Osteocyte (in vitro differentiated cells): ENCODE data around the gene IPO5. TPM values are rescaled to one million over a fixed set of nuclear protein-coding genes. Genes with fewer than 3 reads are reported as not detected.
"Not testable (repeated sequence)": the region's sequence is repeated elsewhere in the genome, so short reads cannot be mapped to it uniquely, and the experiment has no call there.

Source experiments
- DNase-seq: peaks from one replicate; pipeline ENCODE4 v3.0.0; 2021; ENCODE audit warnings: mixed read lengths; ENCODE audit not compliant: unreplicated experiment; ENCODE audit errors: extremely low spot score
- H3K27ac Mint-ChIP-seq: one replicate; pipeline ENCODE4 v1.8.0; 2021; ENCODE audit warnings: mild to moderate bottlenecking, mixed read lengths; ENCODE audit not compliant: unreplicated experiment
- H3K27me3 Mint-ChIP-seq: one replicate; pipeline ENCODE4 v1.8.0; 2021; ENCODE audit warnings: mixed read lengths; ENCODE audit not compliant: unreplicated experiment
- H3K36me3 Mint-ChIP-seq: one replicate; pipeline ENCODE4 v1.8.0; 2021; ENCODE audit warnings: mixed read lengths; ENCODE audit not compliant: unreplicated experiment
- H3K4me1 Mint-ChIP-seq: one replicate; pipeline ENCODE4 v1.8.0; 2021; ENCODE audit warnings: mixed read lengths; ENCODE audit not compliant: unreplicated experiment
- H3K4me3 Mint-ChIP-seq: one replicate; pipeline ENCODE4 v1.8.0; 2021; ENCODE audit warnings: mild to moderate bottlenecking, moderate library complexity, mixed read lengths; ENCODE audit not compliant: unreplicated experiment
- H3K9me3 Mint-ChIP-seq: one replicate; pipeline ENCODE4 v1.8.0; 2021; ENCODE audit warnings: mixed read lengths; ENCODE audit not compliant: unreplicated experiment
- CTCF ChIP-seq: fragments of 200-600 bp; sonication (generic); IDR thresholded peaks from 2 replicates; pipeline ENCODE4 v1.5.0; 2021; ENCODE audit warnings: antibody characterized with exemption, mild to moderate bottlenecking, moderate library complexity
- total RNA-seq: library from RNA; stranded (reverse); gene quantifications from 2 replicates; pipeline ENCODE4 v1.2.1, GENCODE V29; 2021

Gene IPO5
- total RNA-seq, 1 donor from 2014 or later, result 143 TPM

GRCh38 chr13:98039964-98040363, 86.5 kb downstream of the IPO5 start:
- H3K9me3 Mint-ChIP-seq, result no peaks in the 10 kb centered on the region
- TF ChIP-seq CTCF, result no peak
- no peak for DNase-seq
- H3K4me1 Mint-ChIP-seq, result no peaks in the 10 kb centered on the region
- no peak overlapping the region for H3K27ac Mint-ChIP-seq
- H3K27me3 Mint-ChIP-seq, result no peaks in the 10 kb centered on the region
- H3K4me3 Mint-ChIP-seq, result no peak overlapping the region
- no peaks in the 10 kb centered on the region for H3K36me3 Mint-ChIP-seq

DNA sequence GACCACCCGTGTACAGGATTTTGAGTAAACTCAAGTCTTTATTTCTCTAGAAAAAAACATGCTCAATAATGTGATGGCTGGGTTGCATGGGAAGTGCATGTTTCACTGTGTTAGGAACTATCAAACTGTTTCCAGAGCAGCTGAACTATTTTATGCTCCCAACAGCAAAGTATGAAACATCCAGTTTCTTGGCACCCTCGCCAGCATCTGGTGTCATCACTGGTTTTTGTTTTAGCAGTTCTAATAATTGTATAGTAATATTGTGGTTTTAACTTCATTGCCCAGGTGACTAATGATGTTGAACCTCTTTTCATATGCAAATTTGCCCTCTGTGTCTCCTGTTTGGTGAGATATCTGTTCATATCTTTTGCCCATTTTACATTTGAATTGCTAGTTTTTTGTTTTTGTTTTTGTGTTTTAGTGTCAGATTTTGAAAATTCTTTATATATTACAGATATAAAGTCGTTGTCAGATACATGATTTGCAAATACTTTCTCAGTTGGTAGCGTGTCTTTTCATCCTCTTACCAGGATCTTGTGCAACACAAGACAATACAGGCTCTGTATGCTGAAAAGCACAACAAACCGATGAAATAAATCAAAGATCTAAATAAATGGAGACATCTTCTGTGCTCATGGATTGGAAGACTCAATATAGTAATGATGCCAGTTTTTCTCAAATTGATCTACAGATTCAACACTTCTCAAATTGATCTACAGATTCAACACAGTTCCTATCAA, 87.8 kb downstream of the IPO5 start:
- TF ChIP-seq CTCF, result no peak
- Mint-ChIP-seq H3K27me3 (no peaks in the 10 kb centered on the region), H3K4me1 (no peaks in the 10 kb centered on the region), H3K9me3 (no peaks in the 10 kb centered on the region), H3K36me3 (no peaks in the 10 kb centered on the region), H3K4me3 (no peak overlapping the region), H3K27ac (no peak overlapping the region)
- DNase-seq, result no peak

GRCh38 chr13:98044301-98044700, 90.8 kb downstream of the IPO5 start:
- H3K36me3 Mint-ChIP-seq, result no peaks in the 10 kb centered on the region
- H3K9me3 Mint-ChIP-seq, result no peaks in the 10 kb centered on the region
- no peak for TF ChIP-seq CTCF
- H3K4me1 Mint-ChIP-seq, result peaks cover 8% of the 10 kb centered on the region
- H3K27me3 Mint-ChIP-seq, result no peaks in the 10 kb centered on the region
- H3K27ac Mint-ChIP-seq, result no peak overlapping the region
- H3K4me3 Mint-ChIP-seq, result no peak overlapping the region
- DNase-seq, result no peak

GRCh38 chr13:98047785-98048184, 94.3 kb downstream of the IPO5 start:
- H3K27ac Mint-ChIP-seq, H3K27me3 Mint-ChIP-seq, H3K4me3 Mint-ChIP-seq, DNase-seq, H3K9me3 Mint-ChIP-seq, H3K36me3 Mint-ChIP-seq: not testable (repeated sequence)
- peaks cover 17% of the 10 kb centered on the region for H3K4me1 Mint-ChIP-seq

- no peaks in the 10 kb centered on the region for H3K27me3 Mint-ChIP-seq
- no peaks in the 10 kb centered on the region for H3K36me3 Mint-ChIP-seq
- no peak for TF ChIP-seq CTCF
- no peak for DNase-seq
- H3K27ac Mint-ChIP-seq, result no peak overlapping the region
- H3K4me1 Mint-ChIP-seq, result peaks cover 17% of the 10 kb centered on the region
- no peak overlapping the region for H3K4me3 Mint-ChIP-seq
- H3K9me3 Mint-ChIP-seq, result no peaks in the 10 kb centered on the region
Observed at GRCh38 chr13:98048265-98048664, 94.8 kb downstream of the IPO5 start.
